Urothelium cell line (cell line): Measurements from ENCODE around the gene SPPL2C.

Experiments
- DNase-seq: peaks from one replicate; pipeline ENCODE4 v3.0.0; 2011; ENCODE audit warnings: low spot score, mixed read lengths
- FAIRE-seq: peaks from 2 replicates; lab custom pipeline; 2011; peaks lifted over from hg19 to GRCh38; lab: Jason Lieb, UNC

The SPPL2C gene

GRCh38 chr17:45874151-45874550 is 29.5 kb downstream of the SPPL2C start:
- no peak for DNase-seq
- FAIRE-seq: no peak

- FAIRE-seq (no peak), DNase-seq (no peak)
Measured at GRCh38 chr17:45876539-45876938, 31.9 kb downstream of the SPPL2C start.

GRCh38 chr17:45877467-45877866 is 32.8 kb downstream of the SPPL2C start:
- DNase-seq (no peak), FAIRE-seq (no peak)

GRCh38 chr17:45883063-45883462 is 38.4 kb downstream of the SPPL2C start:
- DNase-seq: no peak
- peak; percentile 52 for FAIRE-seq

GRCh38 chr17:45886852-45887251 is 42.2 kb downstream of the SPPL2C start:
- no peak for FAIRE-seq
- no peak for DNase-seq

GRCh38 chr17:45888392-45888791 is 43.7 kb downstream of the SPPL2C start:
- DNase-seq (no peak), FAIRE-seq (no peak)

GRCh38 chr17:45889579-45889978 is 44.9 kb downstream of the SPPL2C start:
- FAIRE-seq (no peak), DNase-seq (no peak)

GRCh38 chr17:45893725-45894021 is 49.0 kb downstream of the SPPL2C start:
- FAIRE-seq (no peak), DNase-seq (no peak)

GRCh38 chr17:45894022-45894784 is 49.5 kb downstream of the SPPL2C start, which contains the start of gene MAPT:
Gene MAPT (plus strand): TSS chr17:45894554. CDS start chr17:45962338, 67,784 bp downstream.
- DNase-seq: peak; percentile 99

GRCh38 chr17:45895304-45895968 is 50.8 kb downstream of the SPPL2C start:
- FAIRE-seq (peak; percentile 90), DNase-seq (peak; percentile 59)

More at GRCh38 chr17:45894022-45894784, 49.5 kb downstream of the SPPL2C start, which contains the start of gene MAPT:
- peak; percentile 99 for FAIRE-seq

GRCh38 chr17:45895969-45896785 is 51.5 kb downstream of the SPPL2C start:
- FAIRE-seq (no peak), DNase-seq (no peak)
